Astrocyte (in vitro differentiated cells and primary cell): ENCODE measurements around the gene TBX18. TPM values are rescaled to one million over a fixed set of nuclear protein-coding genes. Genes with fewer than 3 reads are reported as not detected.
A peak's percentile ranks its signal among the peaks of the same experiment; 100 is the strongest.

ENCODE experiments used
- DNase-seq: peaks from one replicate; pipeline ENCODE4 v3.0.0-alpha.2; 2010; ENCODE audit warnings: low read depth
- FAIRE-seq: peaks from 2 replicates; lab custom pipeline; 2011; peaks lifted over from hg19 to GRCh38; lab: Jason Lieb, UNC
- H2AFZ ChIP-seq: 2 replicates; pipeline ENCODE4 v1.6.0; 2012; ENCODE audit warnings: low read depth, low read length, inconsistent platforms
- H3K27ac ChIP-seq: 2 replicates; pipeline ENCODE4 v1.5.1; 2011; ENCODE audit warnings: low read depth, low read length, inconsistent platforms
- H3K27me3 ChIP-seq: 2 replicates; pipeline ENCODE4 v1.6.0; 2011; ENCODE audit warnings: low read length, inconsistent platforms; ENCODE audit not compliant: insufficient read depth
- H3K36me3 ChIP-seq: 2 replicates; pipeline ENCODE4 v1.5.1; 2011; ENCODE audit warnings: low read length, inconsistent platforms; ENCODE audit not compliant: insufficient read depth
- H3K4me1 ChIP-seq: 2 replicates; pipeline ENCODE4 v1.5.1; 2011; ENCODE audit warnings: low read length, inconsistent platforms; ENCODE audit not compliant: insufficient read depth
- H3K4me2 ChIP-seq: 2 replicates; pipeline ENCODE4 v1.6.0; 2012; ENCODE audit warnings: low read length, inconsistent platforms
- H3K4me3 ChIP-seq: 2 replicates; pipeline ENCODE4 v1.5.1; 2011; ENCODE audit warnings: low read depth, mild to moderate bottlenecking, low read length, inconsistent platforms; ENCODE audit not compliant: insufficient read depth
- H3K79me2 ChIP-seq: 2 replicates; pipeline ENCODE4 v1.6.0; 2012; ENCODE audit warnings: mild to moderate bottlenecking, low read length, inconsistent platforms; ENCODE audit not compliant: insufficient read depth
- H3K9ac ChIP-seq: 2 replicates; pipeline ENCODE4 v1.6.0; 2012; ENCODE audit warnings: mild to moderate bottlenecking, low read length, inconsistent platforms
- H3K9me3 ChIP-seq: 2 replicates; pipeline ENCODE4 v1.5.1; 2012; ENCODE audit warnings: low read depth, mild to moderate bottlenecking, low read length, inconsistent platforms; ENCODE audit not compliant: insufficient read depth
- H4K20me1 ChIP-seq: 2 replicates; pipeline ENCODE4 v1.6.0; 2012; ENCODE audit warnings: low read length, inconsistent platforms; ENCODE audit not compliant: insufficient read depth
- H3K27ac Mint-ChIP-seq: one replicate; pipeline ENCODE4 v1.8.0; 2021; ENCODE audit warnings: mild to moderate bottlenecking, mixed read lengths; ENCODE audit not compliant: unreplicated experiment
- H3K27me3 Mint-ChIP-seq: one replicate; pipeline ENCODE4 v1.8.0; 2021; ENCODE audit warnings: low read depth, mixed read lengths; ENCODE audit not compliant: unreplicated experiment
- H3K36me3 Mint-ChIP-seq: one replicate; pipeline ENCODE4 v1.8.0; 2021; ENCODE audit warnings: low read depth, mixed read lengths; ENCODE audit not compliant: unreplicated experiment
- H3K4me1 Mint-ChIP-seq: one replicate; pipeline ENCODE4 v1.8.0; 2021; ENCODE audit warnings: low read depth, mixed read lengths; ENCODE audit not compliant: unreplicated experiment
- H3K4me3 Mint-ChIP-seq: one replicate; pipeline ENCODE4 v1.8.0; 2021; ENCODE audit warnings: mild to moderate bottlenecking, moderate library complexity, mixed read lengths; ENCODE audit not compliant: unreplicated experiment
- H3K9me3 Mint-ChIP-seq: one replicate; pipeline ENCODE4 v1.8.0; 2021; ENCODE audit warnings: mild to moderate bottlenecking, mixed read lengths; ENCODE audit not compliant: unreplicated experiment
- CTCF ChIP-seq: IDR thresholded peaks from 2 replicates; pipeline ENCODE4 v1.5.1; 2011; ENCODE audit warnings: low read depth, mild to moderate bottlenecking, inconsistent platforms, low read length, moderate library complexity; ENCODE audit not compliant: insufficient read depth
- EZH2 ChIP-seq: IDR thresholded peaks from 2 replicates; pipeline ENCODE4 v1.6.1; 2012; ENCODE audit warnings: mild to moderate bottlenecking, low read length, inconsistent platforms; ENCODE audit not compliant: insufficient read depth
- total RNA-seq: library from RNA; stranded (reverse); gene quantifications from 2 replicates; pipeline ENCODE4 v1.2.1, GENCODE V29; 2021

Gene TBX18
- total RNA-seq, 1 donor from 2014 or later, result 12.5 TPM

DNA sequence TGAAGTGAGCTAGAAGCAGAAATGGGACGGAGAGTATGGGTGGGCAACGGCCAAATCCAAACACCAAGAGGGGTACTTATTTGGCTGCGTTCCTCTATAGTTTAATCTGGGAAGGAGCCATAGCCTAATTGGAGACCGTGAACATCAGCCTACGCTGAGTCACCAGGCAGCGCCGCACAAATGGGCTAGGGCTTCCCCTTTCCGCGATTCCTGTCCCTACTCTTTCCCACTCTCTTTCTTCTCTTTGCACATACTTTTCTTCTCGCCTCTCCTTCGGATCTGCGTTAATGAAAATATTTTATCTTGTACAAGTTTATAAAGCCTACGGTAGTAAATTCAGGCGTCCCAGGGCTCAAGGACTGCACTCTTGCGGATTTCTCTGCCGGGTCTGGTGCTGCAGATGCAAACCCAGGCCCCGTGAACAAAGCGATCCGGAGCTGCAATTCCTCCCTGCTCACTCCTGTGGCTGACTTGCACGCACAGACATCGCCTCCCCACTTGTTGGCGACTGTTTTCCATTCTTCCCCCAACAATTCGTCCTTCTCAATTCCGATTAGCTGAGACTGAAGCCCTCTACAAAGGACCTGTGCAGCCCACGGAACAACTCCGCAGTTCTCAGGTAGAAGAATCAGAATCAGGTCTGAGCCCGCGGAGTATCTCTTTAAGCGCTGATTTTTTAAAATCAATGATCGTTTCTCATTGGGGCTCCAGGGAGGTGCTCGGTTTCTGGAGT lies 4.2 kb upstream of the TBX18 start:
- Histone ChIP-seq H3K27me3 (peaks cover 79% of the 10 kb centered on the region), H3K79me2 (peaks cover 11% of the 10 kb centered on the region), H3K27ac (peak overlapping the region; percentile 63), H3K9me3 (peaks cover 11% of the 10 kb centered on the region), H4K20me1 (peaks cover 3% of the 10 kb centered on the region), H2AFZ (peak overlapping the region; percentile 31), H3K4me3 (peak overlapping the region; percentile 53), H3K36me3 (no peaks in the 10 kb centered on the region), H3K4me2 (peak overlapping the region; percentile 77), H3K9ac (peak overlapping the region; percentile 77), H3K4me1 (peaks cover 7% of the 10 kb centered on the region)
- Mint-ChIP-seq H3K4me3 (peak overlapping the region; percentile 77), H3K36me3 (no peaks in the 10 kb centered on the region), H3K9me3 (peaks cover 14% of the 10 kb centered on the region), H3K4me1 (no peaks in the 10 kb centered on the region), H3K27ac (peak overlapping the region; percentile 50), H3K27me3 (peaks cover 66% of the 10 kb centered on the region)
- DNase-seq (no peak), FAIRE-seq (no peak)
- TF ChIP-seq CTCF, result no peak
- peak; percentile 71 for TF ChIP-seq EZH2

- Histone ChIP-seq H3K27ac (peak overlapping the region; percentile 63), H3K79me2 (peaks cover 13% of the 10 kb centered on the region), H3K4me1 (peaks cover 7% of the 10 kb centered on the region), H3K9ac (no peak overlapping the region), H3K36me3 (no peaks in the 10 kb centered on the region), H2AFZ (no peak overlapping the region), H4K20me1 (no peaks in the 10 kb centered on the region), H3K4me2 (peak overlapping the region; percentile 77), H3K9me3 (peaks cover 9% of the 10 kb centered on the region), H3K4me3 (no peak overlapping the region), H3K27me3 (peaks cover 70% of the 10 kb centered on the region)
- H3K36me3 Mint-ChIP-seq, result no peaks in the 10 kb centered on the region
- no peak overlapping the region for H3K27ac Mint-ChIP-seq
- FAIRE-seq (no peak), DNase-seq (no peak)
- H3K4me3 Mint-ChIP-seq, result no peak overlapping the region
- peaks cover 61% of the 10 kb centered on the region for H3K27me3 Mint-ChIP-seq
- H3K4me1 Mint-ChIP-seq, result no peaks in the 10 kb centered on the region
- TF ChIP-seq EZH2, result no peak
- TF ChIP-seq CTCF, result no peak
- H3K9me3 Mint-ChIP-seq, result peaks cover 14% of the 10 kb centered on the region
Observed at GRCh38 chr6:84767526-84768201, 3.3 kb upstream of the TBX18 start.
